Vagina (tissue), 2 donors: ENCODE data around the gene CEACAM19. TPM values are rescaled to one million over a fixed set of nuclear protein-coding genes. Genes with fewer than 3 reads are reported as not detected.
"Not testable (repeated sequence)": the region's sequence is repeated elsewhere in the genome, so short reads cannot be mapped to it uniquely, and the experiment has no call there.

Source experiments
- DNase-seq, 2 donors: peaks; one replicate each; pipeline ENCODE4 v3.0.0-alpha.2; 2017; ENCODE audit errors: extremely low spot score in 2 of 2
- H3K27ac ChIP-seq: fragments of 200-600 bp; sonication (generic); one replicate; pipeline ENCODE4 v1.5.1; 2019
- H3K27me3 ChIP-seq: fragments of 200-600 bp; sonication (generic); one replicate; pipeline ENCODE4 v1.5.1; 2019
- H3K36me3 ChIP-seq, 2 donors: fragments of 200-600 bp; sonication (generic); one replicate each; pipeline ENCODE4 v1.5.1; 2017 to 2019
- H3K4me1 ChIP-seq: fragments of 200-600 bp; sonication (generic); one replicate; pipeline ENCODE4 v1.5.1; 2019
- H3K4me3 ChIP-seq, 2 donors: fragments of 200-600 bp; sonication (generic); 1 replicate in 1 of 2; 2 replicates in 1 of 2; pipeline ENCODE4 v1.5.1; 2016 to 2019
- H3K9me3 ChIP-seq: fragments of 200-600 bp; sonication (generic); one replicate; pipeline ENCODE4 v1.5.1; 2019
- CTCF ChIP-seq, 3 experiments: fragments of 450-650 bp in 2 of 3; fragments of 200-600 bp in 1 of 3; sonication (generic) in 1 of 3; IDR thresholded peaks; one replicate each; pipeline ENCODE4 v1.5.1; 2017 to 2019; ENCODE audit warnings: antibody characterized with exemption in 3 of 3, mild to moderate bottlenecking in 2 of 3, moderate library complexity in 2 of 3
- POLR2A ChIP-seq, 2 donors: fragments of 450-650 bp; IDR thresholded peaks; one replicate each; pipeline ENCODE4 v1.6.1; 2017; ENCODE audit warnings: antibody characterized with exemption in 2 of 2, mild to moderate bottlenecking in 2 of 2, moderate library complexity in 2 of 2
- POLR2AphosphoS5 ChIP-seq, 2 donors: sonication (generic); formaldehyde crosslinking; IDR thresholded peaks; one replicate each; pipeline ENCODE4 v1.9.0; 2017; ENCODE audit warnings: antibody characterized with exemption in 2 of 2, mild to moderate bottlenecking in 2 of 2, low read depth in 1 of 2; ENCODE audit not compliant: insufficient read depth in 1 of 2
- intact Hi-C: fragments of 100-400 bp; cut with DNase I; formaldehyde crosslinking; loops from one replicate; pipeline ENCODE4 v1.15.1; 2023
- total RNA-seq: library from RNA; depleted of rRNA; stranded (reverse); fragments of >200 nt; gene quantifications from one replicate; pipeline ENCODE4 v1.2.3, GENCODE V29; 2016

CEACAM19 gene
- total RNA-seq, 1 donor from 2014 or later = 7.1 TPM

DNA sequence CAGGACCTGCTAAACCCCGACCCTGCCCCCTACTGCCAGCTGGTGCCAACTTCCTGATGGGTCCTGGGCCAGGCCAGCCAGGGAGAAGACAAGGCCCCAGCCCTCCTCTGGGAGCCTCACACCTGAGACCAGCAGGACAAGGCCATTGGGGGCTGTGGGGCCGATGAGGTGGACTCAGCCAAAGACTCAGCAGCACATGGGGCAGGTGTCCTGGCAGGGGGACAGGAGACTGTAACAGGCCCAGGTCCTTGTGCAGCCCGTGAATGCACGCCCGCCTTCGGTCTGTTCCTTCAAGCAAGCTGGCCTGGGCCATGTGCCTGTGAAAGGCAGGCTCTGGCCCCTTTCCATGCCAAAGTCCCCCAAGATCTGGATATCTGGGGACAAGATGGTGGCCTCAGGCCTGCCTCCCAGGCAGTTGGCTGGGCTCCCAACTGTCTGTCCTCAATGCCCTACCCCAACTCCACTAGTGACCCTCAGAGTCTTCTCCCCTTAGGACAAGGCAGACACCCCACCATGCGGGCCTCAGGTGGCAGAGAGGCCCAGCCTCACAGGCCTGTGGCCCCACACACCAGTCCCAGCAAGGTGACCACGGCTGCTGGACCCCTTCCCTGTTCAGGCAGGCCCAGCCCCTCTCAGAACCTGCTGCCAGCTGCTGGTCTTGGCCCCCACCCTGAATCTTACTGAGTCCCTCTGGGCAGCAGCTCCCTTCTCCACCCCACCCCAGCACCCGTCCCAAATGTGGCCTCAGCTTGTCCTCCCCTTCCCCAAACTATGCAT is 12.3 kb downstream of the CEACAM19 start:
- DNase-seq = no peak
- Histone ChIP-seq H3K4me3 (no peak overlapping the region), H3K27ac (no peak overlapping the region)

GRCh38 chr19:44684396-44684795 is 13.1 kb downstream of the CEACAM19 start:
- H3K4me1 ChIP-seq, H3K4me3 ChIP-seq, H3K27me3 ChIP-seq, H3K27ac ChIP-seq, intact Hi-C loops, DNase-seq, H3K9me3 ChIP-seq, H3K36me3 ChIP-seq: not testable (repeated sequence)

More for the DNA sequence above, 12.3 kb downstream of the CEACAM19 start:
- H3K9me3 ChIP-seq = no peaks in the 10 kb centered on the region
- intact Hi-C loops = no loop called here
- no peaks in the 10 kb centered on the region for H3K27me3 ChIP-seq
- no peaks in the 10 kb centered on the region for H3K36me3 ChIP-seq
- H3K4me1 ChIP-seq = no peaks in the 10 kb centered on the region
- no peak for TF ChIP-seq POLR2A (IDR thresholded peaks at IDR 0.05)
- TF ChIP-seq CTCF (IDR thresholded peaks at IDR 0.05) = no peak
- no peak for TF ChIP-seq POLR2AphosphoS5 (IDR thresholded peaks at IDR 0.05; ENCODE audit: insufficient read depth in 1 of 2, low read depth in 1 of 2)

- Histone ChIP-seq H3K27ac (no peak overlapping the region), H3K4me3 (no peak overlapping the region), H3K36me3 (no peaks in the 10 kb centered on the region), H3K27me3 (no peaks in the 10 kb centered on the region), H3K4me1 (no peaks in the 10 kb centered on the region), H3K9me3 (no peaks in the 10 kb centered on the region)
- TF ChIP-seq POLR2A (IDR thresholded peaks at IDR 0.05) (no peak), CTCF (IDR thresholded peaks at IDR 0.05) (no peak), POLR2AphosphoS5 (IDR thresholded peaks at IDR 0.05; ENCODE audit: insufficient read depth in 1 of 2, low read depth in 1 of 2) (peak; percentile 5 to 64)
- no peak for DNase-seq
- intact Hi-C loops = no loop called here
Observed at GRCh38 chr19:44684892-44685863, 13.9 kb downstream of the CEACAM19 start.

- DNase-seq = no peak
- intact Hi-C loops = no loop called here
- Histone ChIP-seq H3K27me3 (no peaks in the 10 kb centered on the region), H3K4me1 (no peaks in the 10 kb centered on the region), H3K36me3 (no peaks in the 10 kb centered on the region), H3K27ac (no peak overlapping the region), H3K4me3 (no peak overlapping the region), H3K9me3 (no peaks in the 10 kb centered on the region)
- TF ChIP-seq POLR2A (IDR thresholded peaks at IDR 0.05) (no peak), CTCF (IDR thresholded peaks at IDR 0.05) (no peak), POLR2AphosphoS5 (IDR thresholded peaks at IDR 0.05; ENCODE audit: insufficient read depth in 1 of 2, low read depth in 1 of 2) (no peak)
Observed at GRCh38 chr19:44685877-44686276, 14.6 kb downstream of the CEACAM19 start.

- DNase-seq = no peak
- intact Hi-C loops = no loop called here
- Histone ChIP-seq H3K4me3 (no peak overlapping the region), H3K4me1 (peaks cover 4% of the 10 kb centered on the region), H3K27ac (no peak overlapping the region), H3K36me3 (no peaks in the 10 kb centered on the region), H3K27me3 (no peaks in the 10 kb centered on the region), H3K9me3 (no peaks in the 10 kb centered on the region)
- TF ChIP-seq CTCF (IDR thresholded peaks at IDR 0.05) (no peak), POLR2AphosphoS5 (IDR thresholded peaks at IDR 0.05; ENCODE audit: insufficient read depth in 1 of 2, low read depth in 1 of 2) (no peak), POLR2A (IDR thresholded peaks at IDR 0.05) (no peak)
Observed at GRCh38 chr19:44686896-44687295, 15.6 kb downstream of the CEACAM19 start.
